H1 (cell line): ENCODE data around the gene HSH2D. TPM values are rescaled to one million over a fixed set of nuclear protein-coding genes. Genes with fewer than 3 reads are reported as not detected.

Experiments used
- CTCF ChIA-PET: fragments of 300-600 bp; sonication (Branson Sonifier 250); formaldehyde crosslinking; loops from one replicate; lab custom pipeline; 2021; ENCODE audit not compliant: partially characterized antibody; lab: Charles Lee
- POLR2A ChIA-PET: fragments of 300-600 bp; sonication (Branson Sonifier 250); formaldehyde crosslinking; loops from one replicate; lab custom pipeline; 2021; ENCODE audit warnings: inconsistent platforms; ENCODE audit not compliant: partially characterized antibody; lab: Charles Lee
- DNase-seq, 2 experiments: peaks; one replicate each; pipeline versions ENCODE4 v3.0.0 to v3.0.0-alpha.2; 2010 to 2022; ENCODE audit warnings: low spot score in 2 of 2, low read depth in 1 of 2, mixed read lengths in 1 of 2
- FAIRE-seq: peaks from 2 replicates; lab custom pipeline; 2011; peaks lifted over from hg19 to GRCh38; lab: Jason Lieb, UNC
- H2AFZ ChIP-seq: 2 replicates; pipeline ENCODE4 v1.8.1; 2012; ENCODE audit warnings: low read length, inconsistent platforms
- H2AK5ac ChIP-seq: 2 replicates; pipeline ENCODE4 v1.6.1; 2013; ENCODE audit warnings: low read depth, low read length
- H2BK120ac ChIP-seq: replicated peaks from 2 replicates; pipeline ENCODE3; 2013; ENCODE audit warnings: low read depth, low read length, inconsistent platforms
- H2BK12ac ChIP-seq: 2 replicates; pipeline ENCODE4 v1.6.1; 2013; ENCODE audit warnings: low read depth, low read length
- H2BK15ac ChIP-seq: 2 replicates; pipeline ENCODE4 v1.6.1; 2013; ENCODE audit warnings: low read length
- H2BK20ac ChIP-seq: 2 replicates; pipeline ENCODE4 v1.6.1; 2013; ENCODE audit warnings: low read length
- H2BK5ac ChIP-seq: 2 replicates; pipeline ENCODE4 v1.6.1; 2013; ENCODE audit warnings: low read depth, low read length
- H3K14ac ChIP-seq: 2 replicates; pipeline ENCODE4 v1.6.1; 2013; ENCODE audit warnings: inconsistent platforms; ENCODE audit not compliant: insufficient read length
- H3K18ac ChIP-seq: 2 replicates; pipeline ENCODE4 v1.6.1; 2013; ENCODE audit warnings: low read length; ENCODE audit errors: extremely low read depth
- H3K23ac ChIP-seq: 2 replicates; pipeline ENCODE4 v1.6.1; 2013; ENCODE audit warnings: inconsistent platforms; ENCODE audit not compliant: insufficient read length
- H3K23me2 ChIP-seq: 2 replicates; pipeline ENCODE4 v1.6.1; 2013; ENCODE audit warnings: low read depth, low read length
- H3K27ac ChIP-seq: 2 replicates; pipeline ENCODE4 v1.6.1; 2011; ENCODE audit warnings: low read depth, low read length, inconsistent platforms
- H3K27me3 ChIP-seq, 4 experiments: replicated peaks in 1 of 4; 1 replicate in 1 of 4; 2 replicates in 3 of 4; pipeline versions ENCODE4 v1.6.1 to v1.8.1; 2011 to 2013; ENCODE audit warnings: low read length in 3 of 4, mild to moderate bottlenecking in 3 of 4, inconsistent platforms in 2 of 4, mixed read lengths in 2 of 4, moderate library complexity in 1 of 4; ENCODE audit not compliant: control insufficient read depth in 3 of 4, insufficient read depth in 3 of 4; ENCODE audit errors: extremely low read depth in 1 of 4
- H3K36me3 ChIP-seq, 4 experiments: 2 replicates each; pipeline versions ENCODE4 v1.6.1 to v1.8.1; 2011 to 2013; ENCODE audit warnings: mild to moderate bottlenecking in 4 of 4, low read length in 3 of 4, moderate library complexity in 2 of 4, control low read depth in 1 of 4, inconsistent platforms in 1 of 4; ENCODE audit not compliant: insufficient read depth in 4 of 4, control insufficient read depth in 2 of 4
- H3K4ac ChIP-seq: replicated peaks from 2 replicates; pipeline ENCODE3; 2013; ENCODE audit warnings: low read length, low read depth, mixed read lengths, inconsistent platforms; ENCODE audit not compliant: insufficient read length
- H3K4me1 ChIP-seq, 4 experiments: replicated peaks in 1 of 4; 1 replicate in 1 of 4; 2 replicates in 3 of 4; pipeline versions ENCODE4 v1.6.1 to v1.8.1; 2011 to 2013; ENCODE audit warnings: low read length in 3 of 4, inconsistent platforms in 2 of 4, mixed read lengths in 1 of 4; ENCODE audit not compliant: insufficient read depth in 4 of 4, control insufficient read depth in 3 of 4
- H3K4me2 ChIP-seq, 2 experiments: 2 replicates each; pipeline versions ENCODE4 v1.6.1 to v1.8.1; 2011 to 2013; ENCODE audit warnings: low read depth in 2 of 2, low read length in 2 of 2, control low read depth in 1 of 2, inconsistent platforms in 1 of 2, mild to moderate bottlenecking in 1 of 2; ENCODE audit not compliant: insufficient read depth in 1 of 2
- H3K4me3 ChIP-seq, 4 experiments: fragments of 200-600, 300-600 bp in 1 of 4; sonication (generic), shearing (Covaris generic), sonication (Bioruptor Twin) in 1 of 4; 2 replicates each; pipeline versions ENCODE4 v1.5.1 to v1.8.1; 2011 to 2016; ENCODE audit warnings: low read length in 4 of 4, low read depth in 3 of 4, control low read depth in 2 of 4, inconsistent platforms in 2 of 4, mild to moderate bottlenecking in 2 of 4, mixed read lengths in 1 of 4, moderate library complexity in 1 of 4; ENCODE audit not compliant: insufficient read depth in 2 of 4; ENCODE audit errors: extremely low read depth in 1 of 4
- H3K56ac ChIP-seq: replicated peaks from 2 replicates; pipeline ENCODE3; 2013; ENCODE audit warnings: low read depth, mild to moderate bottlenecking, mixed read lengths, low read length, inconsistent platforms; ENCODE audit not compliant: insufficient read length
- H3K79me1 ChIP-seq: 2 replicates; pipeline ENCODE4 v1.6.1; 2013; ENCODE audit warnings: low read depth, low read length, control low read depth
- H3K79me2 ChIP-seq, 2 experiments: 2 replicates each; pipeline versions ENCODE4 v1.6.1 to v1.8.1; 2012 to 2013; ENCODE audit warnings: low read length in 2 of 2, mild to moderate bottlenecking in 2 of 2, inconsistent platforms in 1 of 2; ENCODE audit not compliant: insufficient read depth in 2 of 2, control insufficient read depth in 1 of 2
- H3K9ac ChIP-seq, 4 experiments: replicated peaks in 1 of 4; 1 replicate in 1 of 4; 2 replicates in 3 of 4; pipeline versions ENCODE4 v1.6.1 to v1.8.1; 2011 to 2013; ENCODE audit warnings: low read depth in 3 of 4, low read length in 3 of 4, control low read depth in 2 of 4, mild to moderate bottlenecking in 2 of 4, moderate library complexity in 2 of 4, inconsistent platforms in 1 of 4; ENCODE audit errors: extremely low read depth in 1 of 4
- H3K9me3 ChIP-seq, 2 experiments: 2 replicates each; pipeline versions ENCODE4 v1.6.1 to v1.8.1; 2012 to 2013; ENCODE audit warnings: mild to moderate bottlenecking in 2 of 2, moderate library complexity in 2 of 2, control low read depth in 1 of 2, inconsistent platforms in 1 of 2, low read depth in 1 of 2, low read length in 1 of 2, mixed read lengths in 1 of 2; ENCODE audit not compliant: insufficient read depth in 2 of 2
- H4K20me1 ChIP-seq, 2 experiments: replicated peaks in 1 of 2; 2 replicates each; pipeline versions ENCODE3 to v1.8.1; 2011 to 2013; ENCODE audit warnings: inconsistent platforms in 2 of 2, low read length in 2 of 2, mild to moderate bottlenecking in 1 of 2; ENCODE audit not compliant: insufficient read depth in 2 of 2, control insufficient read depth in 1 of 2
- H4K5ac ChIP-seq: 2 replicates; pipeline ENCODE4 v1.6.1; 2013; ENCODE audit warnings: low read length, low read depth, mixed read lengths, inconsistent platforms; ENCODE audit not compliant: insufficient read length
- H4K8ac ChIP-seq: 2 replicates; pipeline ENCODE4 v1.8.0; 2013; ENCODE audit warnings: mild to moderate bottlenecking, moderate library complexity, low read length, inconsistent platforms; ENCODE audit not compliant: insufficient read depth; ENCODE audit errors: extremely low read depth
- H4K91ac ChIP-seq: replicated peaks from 2 replicates; pipeline ENCODE3; 2013; ENCODE audit warnings: low read length, mixed read lengths, inconsistent platforms; ENCODE audit not compliant: insufficient read length
- CTCF ChIP-seq, 3 experiments: IDR thresholded peaks; 1 replicate in 2 of 3; 2 replicates in 1 of 3; pipeline versions ENCODE4 v1.5.1 to v1.6.1; 2011; ENCODE audit warnings: low read length in 3 of 3, mild to moderate bottlenecking in 3 of 3, inconsistent platforms in 2 of 3, low read depth in 1 of 3, moderate library complexity in 1 of 3; ENCODE audit not compliant: insufficient read depth in 1 of 3; ENCODE audit errors: control extremely low read depth in 1 of 3
- KDM4A ChIP-seq: IDR thresholded peaks from one replicate; pipeline ENCODE4 v1.7.1; 2012; ENCODE audit warnings: low read depth, mild to moderate bottlenecking, moderate library complexity, low read length, inconsistent platforms; ENCODE audit not compliant: severe bottlenecking
- RAD21 ChIP-seq, 2 experiments: IDR thresholded peaks in 1 of 2; conservative IDR thresholded peaks in 1 of 2; 2 replicates each; pipeline ENCODE4 v1.6.1; 2011; ENCODE audit warnings: low read depth in 2 of 2, low read length in 2 of 2, improper control_type of control experiment in 1 of 2, inconsistent platforms in 1 of 2, mild to moderate bottlenecking in 1 of 2, moderate library complexity in 1 of 2
- RBBP5 ChIP-seq: IDR thresholded peaks from 2 replicates; pipeline ENCODE4 v1.7.1; 2012; ENCODE audit warnings: low read depth, mild to moderate bottlenecking, inconsistent platforms, low read length, moderate library complexity, borderline replicate concordance
- TCF12 ChIP-seq: IDR thresholded peaks from 2 replicates; pipeline ENCODE4 v1.6.1; 2011; ENCODE audit warnings: low read depth, mild to moderate bottlenecking, low read length
- TEAD4 ChIP-seq: IDR thresholded peaks from 2 replicates; pipeline ENCODE4 v1.6.1; 2012; ENCODE audit warnings: low read depth, low read length, inconsistent platforms, mixed read lengths
- WGBS, 2 experiments: shearing (Covaris generic) in 1 of 2; methylation state at CpG; one replicate each; pipeline versions ENCODE4 v1.1.6 to v1.1.7; 2013 to 2015; ENCODE audit warnings: low lambda C conversion rate in 2 of 2, mixed read lengths in 2 of 2, inconsistent platforms in 1 of 2, low coverage in 1 of 2, missing lambda C conversion rate in 1 of 2; ENCODE audit not compliant: insufficient replicate concordance in 2 of 2, insufficient coverage in 1 of 2, insufficient read length in 1 of 2; ENCODE audit errors: extremely low coverage in 1 of 2, missing lambda C conversion rate in 1 of 2; 5-methylcytosine and 5-hydroxymethylcytosine counted together
- polyA plus RNA-seq, 7 experiments: library from polyadenylated mRNA; depleted of rRNA in 3 of 7; stranded (reverse) in 5 of 7; unstranded in 2 of 7; fragments of >200 nt in 5 of 7; fragments of 200-250 nt in 2 of 7; gene quantifications; 1 replicate in 5 of 7; 2 replicates in 1 of 7; 4 replicates in 1 of 7; pipeline versions ENCODE4 v1.2.1 to v1.2.3, GENCODE V29; 2011 to 2013; ENCODE audit warnings: missing spikeins in 2 of 7, mixed read lengths in 2 of 7
- total RNA-seq: library from RNA; stranded (reverse); fragmentation: NEBNext Ultra II Directional; extraction: Animal tissue kit (Norgen Biotek cat#: 25700); gene quantifications from 2 replicates; pipeline ENCODE4 v1.2.1, GENCODE V29; 2021

The HSH2D gene
- total and polyA plus RNA-seq, 2 of the 8 experiments (the other 6 are each of a cell fraction or from before 2014, with no cell fraction given): 0.67 to 1.6 TPM

DNA sequence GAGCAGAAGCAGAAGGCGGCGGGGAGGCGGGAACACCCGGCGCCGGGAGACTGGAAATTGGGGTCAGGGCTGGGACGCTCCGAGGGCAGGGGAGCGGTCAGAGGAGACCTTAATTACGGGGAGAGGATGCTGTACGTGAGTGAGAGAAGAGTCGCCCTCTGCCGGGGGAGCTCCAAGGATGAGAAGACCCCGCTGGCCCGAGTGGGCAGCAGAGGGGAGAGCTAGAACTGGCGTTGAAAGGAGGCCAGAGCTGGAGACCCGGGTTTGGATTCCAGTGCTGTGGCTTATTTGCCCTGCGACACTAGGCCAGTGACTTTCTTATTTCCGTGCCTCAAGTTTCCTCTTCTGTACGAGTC is 42.3 kb downstream of the HSH2D start:
- no peak for FAIRE-seq
- ChIA-PET POLR2A (interaction anchor here (0.6 to 2.2 kb wide), 17 partner anchors 8 to 145 kb away, joined by 3 to 25 read pairs (median 3); partner anchors contain the start of genes AP1M1, RAB8A and TPM4), CTCF (interaction anchor here (0.6 to 3.8 kb wide), 24 partner anchors 10 to 176 kb away, joined by 3 to 23 read pairs (median 4); partner anchors contain the start of genes AP1M1 and HSH2D)
- Histone ChIP-seq H3K23ac (no peak overlapping the region), H3K4ac (no peak overlapping the region), H3K14ac (no peak overlapping the region), H3K4me1 (peaks cover 0 to 2% (median 0%) of the 10 kb centered on the region in 4 experiments; a peak in 1 of 7 replicates), H4K8ac (peak overlapping the region; percentile 97; the same call in 1 of the 2 replicates), H3K56ac (no peak overlapping the region), H4K20me1 (peaks cover 4 to 9% of the 10 kb centered on the region in 2 experiments), H2BK120ac (no peak overlapping the region), H4K91ac (no peak overlapping the region), H3K4me3 (peak overlapping the region; percentile 71 to 96 (median 92)), H3K27ac (peak overlapping the region; percentile 80; the same call in 1 of the 2 replicates), H4K5ac (no peak overlapping the region), H2BK12ac (no peak overlapping the region), H2BK5ac (peak overlapping the region; percentile 44; the same call in 1 of the 2 replicates), H3K9ac (peak overlapping the region; percentile 73 to 87 (median 82)), H3K23me2 (peaks cover 3% of the 10 kb centered on the region; the same call in 1 of the 2 replicates), H3K18ac (peak overlapping the region; percentile 60; the same call in 1 of the 2 replicates), H2BK20ac (no peak overlapping the region), H3K9me3 (no peaks in the 10 kb centered on the region), H3K27me3 (no peaks in the 10 kb centered on the region), H2AK5ac (no peak overlapping the region), H2BK15ac (no peak overlapping the region), H3K4me2 (peak overlapping the region; percentile 69 to 70), H3K79me1 (peaks cover 10% of the 10 kb centered on the region), H3K36me3 (peaks cover 3 to 24% (median 8%) of the 10 kb centered on the region in 4 experiments), H2AFZ (no peak overlapping the region), H3K79me2 (peaks cover 0 to 18% of the 10 kb centered on the region in 2 experiments; a peak in 3 of 4 replicates)
- WGBS, 2 experiments: 6% methylated on average over 20 of the region's 20 CpGs; no CpG with 5 or more reads in 1 of the 2 experiments
- TF ChIP-seq TCF12: no peak
- TF ChIP-seq RAD21 (IDR thresholded peaks at IDR 0.05 in 1 of 2, conservative IDR thresholded peaks at IDR 0.05 in 1 of 2; ENCODE audit: low read depth in 2 of 2, low read length in 2 of 2): peak; percentile 17 to 31; a peak in 2 of 4 replicates
- 0 out of 2 replicates have a peak, but pooled peaks have one; percentile 24 for TF ChIP-seq RBBP5
- peak; percentile 7 for TF ChIP-seq KDM4A
- peak; percentile 53 to 62 (median 61) for TF ChIP-seq CTCF (IDR thresholded peaks at IDR 0.05; ENCODE audit: control extremely low read depth in 1 of 3, insufficient read depth in 1 of 3, low read depth in 1 of 3, low read length in 3 of 3)
- no peak for TF ChIP-seq TEAD4
- DNase-seq: peak in 1 of 2 experiments; percentile 72
